Activated CD4-positive, alpha-beta T cell treated with anti-CD3 and anti-CD28 coated beads, Interleukin-10, Interleukin-2, amounts not matched to agents 100 ng/mL and 50 ng/mL, durations not matched to agents 16 hours and 8 hours (primary cell): ENCODE data around the gene YY2.
A peak's percentile ranks its signal among the peaks of the same experiment; 100 is the strongest.
"Not testable (repeated sequence)": the region's sequence is repeated elsewhere in the genome, so short reads cannot be mapped to it uniquely, and the experiment has no call there.

Experiments used
- DNase-seq: peaks from one replicate; pipeline ENCODE4 v3.0.0-alpha.2; 2020

YY2 gene

DNA sequence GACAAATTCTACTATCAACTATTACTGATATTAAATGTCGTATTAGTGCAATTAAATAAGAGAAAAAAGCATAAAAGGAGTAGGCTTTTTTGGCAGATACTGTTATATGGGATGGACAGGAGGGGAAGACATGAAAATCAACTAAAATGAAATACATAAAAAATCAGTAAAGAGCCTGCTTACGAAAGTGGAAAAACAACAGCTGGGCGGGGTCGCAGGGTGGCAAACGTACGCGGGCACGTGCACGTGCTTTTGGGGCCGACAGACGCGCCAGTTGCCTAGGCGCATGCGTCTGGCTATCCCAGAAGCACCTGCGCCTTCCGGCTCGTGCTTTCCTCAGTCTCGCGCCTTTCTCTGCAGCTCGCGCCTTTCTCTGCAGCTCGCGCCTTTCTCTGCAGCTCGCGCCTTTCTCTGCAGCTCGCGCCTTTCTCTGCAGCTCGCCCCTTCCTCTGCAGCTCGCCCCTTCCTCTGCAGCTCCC lies at the start of gene YY2:
YY2 (plus strand) TSS at position 51 of the 479 bp plus-strand sequence. CDS start 498 bp downstream, outside the sequence.
- no peak for DNase-seq

DNA sequence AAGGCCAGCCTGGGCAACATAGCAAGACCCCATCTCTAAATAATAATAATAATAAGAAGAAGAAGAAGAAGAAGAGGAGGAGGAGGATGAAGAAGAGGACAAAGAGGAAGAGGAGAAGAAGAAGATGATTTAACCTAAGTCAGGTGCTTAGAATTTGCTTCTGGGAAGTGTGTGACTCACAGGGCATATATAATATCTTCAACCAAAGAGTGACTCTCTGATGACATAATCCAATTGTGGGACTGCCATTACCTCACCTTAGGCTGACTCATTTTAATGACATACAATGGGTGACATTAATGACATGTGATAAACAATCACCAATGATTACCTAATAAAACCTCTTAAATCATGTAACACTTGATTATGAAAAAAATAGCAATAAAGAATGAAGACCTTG lies 49.1 kb upstream of the YY2 start:
- peak; percentile 1 for DNase-seq

DNA sequence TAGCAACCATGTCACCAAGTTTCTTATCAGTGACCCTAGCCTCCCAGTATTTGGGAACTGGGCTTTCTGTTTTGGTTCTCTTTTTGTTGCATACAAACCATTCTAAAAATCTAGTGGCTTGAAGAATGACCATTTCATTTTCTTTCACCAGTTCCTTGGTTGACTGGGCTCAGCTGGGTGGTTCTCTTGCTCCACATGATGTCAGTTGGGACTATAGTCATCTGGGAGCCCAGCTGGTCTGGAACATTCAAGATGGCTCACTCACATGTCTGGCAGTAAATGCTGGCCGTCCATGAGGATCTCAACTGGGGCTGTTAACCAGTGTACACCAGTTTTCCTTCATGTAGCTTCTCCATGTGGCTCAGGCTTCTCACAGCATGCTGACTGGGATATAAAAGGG lies 44.0 kb upstream of the YY2 start:
- DNase-seq: no peak

- DNase-seq: no peak
Observed at GRCh38 chrX:21812628-21813027, 43.2 kb upstream of the YY2 start.

GRCh38 chrX:21813612-21814368 lies 42.0 kb upstream of the YY2 start:
- no peak for DNase-seq

GRCh38 chrX:21816136-21816535 lies 39.7 kb upstream of the YY2 start:
- no peak for DNase-seq

DNA sequence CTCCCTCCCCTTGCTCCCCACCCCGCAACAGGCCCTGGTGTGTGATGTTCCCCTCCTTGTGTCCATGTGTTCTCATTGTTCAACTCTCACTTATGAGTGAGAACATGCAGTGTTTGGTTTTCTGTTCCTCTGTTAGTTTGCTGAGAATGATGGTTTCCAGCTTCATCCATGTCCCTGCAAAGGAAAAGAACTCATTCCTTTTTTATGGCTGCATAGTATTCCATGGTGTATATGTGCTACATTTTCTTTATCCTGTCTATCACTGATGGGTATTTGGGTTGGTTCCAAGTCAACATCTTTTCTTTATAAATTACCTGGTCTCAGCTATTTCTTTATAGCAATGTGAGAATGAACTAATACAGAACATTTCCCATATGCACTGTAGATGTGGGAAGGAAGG lies 35.6 kb upstream of the YY2 start:
- not testable (repeated sequence) for DNase-seq

DNA sequence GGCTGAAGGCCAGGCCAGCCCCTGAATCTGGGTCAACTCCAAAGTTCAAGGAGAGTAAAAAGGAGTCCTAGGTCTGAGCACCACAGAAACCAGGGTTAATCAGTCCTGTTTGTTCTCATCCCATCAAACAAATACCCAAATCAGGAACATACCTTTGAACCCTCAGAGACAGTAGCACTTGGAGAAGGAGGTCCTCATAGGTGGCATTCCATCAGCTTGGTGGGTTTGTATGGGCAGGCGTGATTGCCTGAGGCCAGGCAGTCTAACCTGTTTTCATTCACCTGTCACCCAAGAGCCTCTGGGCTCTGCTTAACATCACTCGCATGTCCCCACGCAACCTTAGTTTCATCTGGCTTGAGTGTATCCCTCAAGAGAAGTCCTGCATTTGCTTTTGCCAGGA lies 33.9 kb upstream of the YY2 start:
- no peak for DNase-seq

GRCh38 chrX:21831496-21831895 lies 24.3 kb upstream of the YY2 start:
- no peak for DNase-seq

- DNase-seq: no peak
Observed at GRCh38 chrX:21837056-21837455, 18.7 kb upstream of the YY2 start.

DNA sequence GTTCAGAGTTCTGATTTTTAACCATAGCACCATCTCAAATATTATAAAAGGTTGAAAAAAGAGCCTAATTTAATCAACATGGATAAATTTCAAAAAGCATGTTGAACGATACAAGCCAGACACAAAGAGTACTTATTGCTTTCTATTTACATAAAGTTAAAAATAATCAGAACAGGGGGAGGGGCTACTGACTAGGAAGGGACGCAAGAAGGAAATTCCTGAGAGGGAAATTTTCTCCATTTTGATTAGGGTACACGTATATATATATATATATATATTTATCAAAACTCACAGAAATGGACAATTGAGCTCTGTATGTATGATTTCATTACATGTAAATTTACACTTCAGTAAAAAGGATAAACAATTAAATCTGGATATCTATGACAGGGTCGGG lies 16.9 kb upstream of the YY2 start:
- no peak for DNase-seq

DNA sequence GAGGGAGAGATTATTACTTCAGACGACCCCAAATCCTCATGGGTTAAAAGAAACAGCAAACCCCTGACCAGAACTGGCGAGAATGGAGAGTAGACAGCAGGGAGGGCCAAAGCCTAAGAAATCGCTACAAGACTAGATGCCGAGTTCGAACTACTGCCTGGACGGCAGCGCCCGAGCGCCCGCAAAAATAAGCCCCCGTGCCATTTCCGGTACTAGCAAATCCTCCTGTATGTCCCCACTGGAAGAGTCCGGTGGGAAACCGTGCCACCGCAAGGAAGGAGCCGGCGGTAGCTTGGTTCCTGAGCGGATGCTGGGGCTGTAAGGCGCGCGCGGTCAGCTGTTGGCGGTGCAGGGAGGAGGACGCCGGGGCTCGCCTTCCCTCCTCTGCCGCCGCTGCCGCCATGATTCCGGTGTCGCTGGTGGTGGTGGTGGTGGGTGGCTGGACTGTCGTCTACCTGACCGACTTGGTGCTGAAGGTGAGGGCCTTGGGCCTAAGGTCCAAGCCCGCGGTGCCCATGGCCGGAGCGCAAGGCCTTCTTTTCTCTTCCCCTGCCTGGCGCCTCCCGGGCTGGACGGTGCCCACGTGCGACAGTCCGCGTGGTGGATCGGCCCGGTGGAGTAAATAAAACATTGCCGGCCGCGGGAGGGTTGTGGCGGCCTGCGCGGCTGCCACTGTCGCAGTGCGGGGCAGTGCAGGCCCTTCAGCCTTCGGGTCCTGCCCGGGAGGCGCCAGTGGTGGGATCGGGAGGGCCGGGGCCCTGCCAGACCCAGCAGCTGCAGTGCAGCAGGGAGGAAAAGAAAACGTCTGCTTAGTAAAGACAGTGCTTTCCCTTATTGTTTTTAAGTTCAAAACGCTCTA lies 16.2 kb upstream of the YY2 start, which contains the start of gene MBTPS2:
MBTPS2 (plus strand) TSS at position 284 of the 859 bp plus-strand sequence; CDS start at position 402, 118 bp downstream.
- peak; percentile 85 for DNase-seq

DNA sequence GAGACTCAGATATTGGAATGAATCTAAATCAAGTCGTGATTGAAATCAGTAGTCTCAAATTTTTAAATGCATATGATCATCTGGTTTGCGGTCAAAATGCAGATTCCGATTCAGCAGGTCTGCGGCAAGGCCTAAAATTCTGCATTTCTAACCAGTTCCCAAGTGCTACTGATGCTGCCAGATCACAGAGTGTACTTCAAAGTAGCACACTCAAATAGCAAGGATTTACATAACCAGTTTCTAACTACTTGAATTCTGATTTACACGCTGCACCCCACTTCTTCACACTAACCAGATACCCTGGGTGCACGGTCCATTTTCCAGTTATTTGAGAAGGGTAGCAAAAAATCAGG lies 15.6 kb upstream of the YY2 start:
- peak; percentile 75 for DNase-seq

DNA sequence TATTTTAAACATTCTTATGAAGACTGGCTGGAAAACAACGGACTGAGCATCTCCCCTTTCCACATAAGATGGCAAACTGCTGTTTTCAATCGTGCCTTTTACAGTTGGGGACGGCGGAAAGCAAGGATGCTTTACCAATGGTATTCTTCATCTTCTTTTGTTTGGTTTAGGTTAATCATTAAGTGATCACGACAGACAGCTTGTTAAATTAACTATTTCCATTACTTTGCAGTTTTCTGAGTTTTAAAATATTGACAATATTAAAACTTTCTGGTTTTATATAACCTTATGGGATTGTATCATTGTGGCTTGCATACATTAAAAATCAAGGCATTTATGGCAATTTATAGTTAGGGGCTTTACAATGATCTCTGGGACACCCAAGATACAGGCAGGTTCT lies 12.6 kb upstream of the YY2 start:
- no peak for DNase-seq

GRCh38 chrX:21845096-21845495 lies 10.7 kb upstream of the YY2 start:
- no peak for DNase-seq

GRCh38 chrX:21847342-21847741 lies 8.4 kb upstream of the YY2 start:
- no peak for DNase-seq

DNA sequence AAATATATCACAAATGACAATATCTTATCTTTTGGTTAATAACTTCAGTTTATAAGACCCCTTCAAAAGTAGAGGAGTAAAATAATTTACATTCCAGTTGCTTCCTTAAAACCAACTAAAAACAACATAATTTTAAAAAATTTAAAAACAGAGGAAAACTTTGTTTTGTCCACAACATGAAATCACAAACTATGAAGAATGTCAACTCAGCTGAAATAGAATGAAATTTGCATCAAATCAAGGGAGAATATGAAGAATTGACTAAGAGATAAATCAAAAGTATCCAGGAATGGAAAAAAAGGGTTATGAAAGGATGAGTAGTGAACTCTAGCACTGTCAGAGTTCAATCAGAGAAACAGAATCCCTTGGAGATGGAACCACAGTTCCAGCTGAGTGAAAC lies 2.2 kb upstream of the YY2 start:
- DNase-seq: no peak

DNA sequence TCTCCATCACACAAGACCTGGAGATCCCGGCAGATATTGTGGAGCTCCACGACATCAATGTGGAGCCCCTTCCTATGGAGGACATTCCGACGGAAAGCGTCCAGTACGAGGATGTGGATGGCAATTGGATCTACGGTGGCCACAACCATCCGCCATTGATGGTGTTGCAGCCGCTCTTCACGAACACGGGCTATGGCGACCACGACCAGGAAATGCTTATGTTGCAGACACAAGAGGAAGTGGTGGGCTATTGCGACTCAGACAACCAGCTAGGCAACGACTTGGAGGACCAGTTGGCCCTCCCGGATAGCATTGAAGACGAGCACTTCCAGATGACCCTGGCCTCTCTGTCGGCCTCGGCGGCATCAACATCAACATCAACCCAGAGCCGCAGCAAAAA lies 717 bp downstream of the YY2 start:
- no peak for DNase-seq

DNA sequence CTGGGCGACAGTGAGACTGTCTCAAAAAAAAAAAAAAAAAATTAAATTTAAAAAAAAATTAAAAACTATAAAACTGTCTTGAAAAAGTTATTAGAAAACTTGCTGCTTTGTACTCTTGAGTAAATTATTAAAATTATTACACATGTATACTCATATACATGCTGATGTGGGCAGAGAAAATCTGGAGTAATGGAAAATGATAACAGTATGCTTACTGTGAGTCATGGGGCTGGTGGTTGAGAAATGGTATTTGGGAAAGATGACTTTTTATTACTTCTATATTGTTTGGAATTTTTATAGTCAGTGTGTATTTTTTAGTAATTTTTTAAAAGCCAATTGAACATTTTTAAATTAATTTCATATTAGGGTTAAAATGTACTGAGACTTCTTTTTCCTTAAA lies 7.5 kb downstream of the YY2 start:
- no peak for DNase-seq

- no peak for DNase-seq
Observed at GRCh38 chrX:21865436-21865835, 9.6 kb downstream of the YY2 start.

- no peak for DNase-seq
Observed at GRCh38 chrX:21870494-21870893, 14.7 kb downstream of the YY2 start.

DNA sequence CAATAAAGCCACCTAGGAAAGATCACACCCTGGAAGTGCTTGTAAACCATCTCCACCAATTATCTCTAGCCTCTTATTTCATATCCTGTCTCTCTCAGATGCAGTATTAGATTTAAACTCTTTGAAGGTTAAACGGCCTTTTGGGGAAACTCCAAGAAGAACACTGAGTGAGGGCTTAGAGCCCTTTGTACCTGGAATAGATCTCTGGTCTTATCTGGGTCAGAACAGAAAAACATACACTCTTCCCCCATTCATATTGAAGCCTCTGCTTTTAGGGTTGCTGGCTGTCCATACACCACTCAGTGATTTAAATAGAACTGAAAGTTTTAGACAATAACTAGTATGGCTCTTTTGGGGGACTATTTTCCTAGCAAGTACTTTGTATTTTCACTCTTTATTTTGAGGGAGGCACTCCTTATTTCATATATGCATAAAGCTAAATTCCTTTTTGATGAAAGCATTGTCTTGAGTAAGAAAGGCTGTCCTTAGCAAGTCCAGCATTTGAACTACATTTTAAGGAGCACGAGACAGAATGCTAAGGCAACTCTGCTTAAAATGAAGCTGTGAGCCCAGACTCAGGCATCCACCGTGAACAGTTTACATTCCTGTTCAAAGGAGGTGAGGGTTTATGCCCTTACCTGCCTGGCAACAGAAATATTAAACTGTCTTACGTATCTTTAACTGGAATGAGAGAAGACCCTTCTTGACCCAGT lies 17.4 kb downstream of the YY2 start:
- DNase-seq: no peak

DNA sequence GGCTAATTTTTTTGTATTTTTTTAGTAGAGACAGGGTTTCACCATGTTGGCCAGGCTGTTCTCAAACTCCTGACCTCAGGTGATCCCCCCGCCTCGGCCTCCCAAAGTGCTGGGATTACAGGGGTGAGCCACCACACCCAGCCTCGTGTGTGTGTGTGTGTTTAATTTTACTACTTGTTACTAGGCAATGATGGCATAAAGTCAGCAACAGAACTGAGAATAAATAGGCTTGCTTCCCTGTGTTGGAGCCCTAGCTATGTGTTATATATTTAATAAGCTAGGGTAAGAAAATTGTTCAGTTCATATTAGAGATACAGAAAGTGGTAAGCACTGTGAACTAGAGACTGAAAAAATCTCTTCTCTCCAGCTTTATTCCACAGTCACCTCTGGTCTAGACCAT lies 18.4 kb downstream of the YY2 start:
- not testable (repeated sequence) for DNase-seq
